UCSD-AML1 (cell line): ENCODE results near the gene TMEM158.

Source experiments
- DNase-seq: peaks from one replicate; lab custom pipeline; 2025; ENCODE audit not compliant: unreplicated experiment; lab: John Stamatoyannopoulos, UW

Gene TMEM158

GRCh38 chr3:45234250-45234649 is 8.2 kb upstream of the TMEM158 start:
- no peak for DNase-seq

GRCh38 chr3:45232521-45232920 is 6.4 kb upstream of the TMEM158 start:
- DNase-seq, result no peak

- DNase-seq, result no peak
These were observed 1.9 kb upstream of the TMEM158 start for GRCh38 chr3:45227946-45228345.

GRCh38 chr3:45227071-45227820 is 1.2 kb upstream of the TMEM158 start:
- DNase-seq, result no peak

- peak; percentile 29 for DNase-seq
These were observed 452 bp downstream of the TMEM158 start for GRCh38 chr3:45225465-45226205.

GRCh38 chr3:45224824-45225464 is 1.1 kb downstream of the TMEM158 start:
- DNase-seq, result peak; percentile 72

- no peak for DNase-seq
These were observed 2.0 kb downstream of the TMEM158 start for GRCh38 chr3:45223889-45224727.

- no peak for DNase-seq
These were observed 6.4 kb downstream of the TMEM158 start for GRCh38 chr3:45219694-45220093.

- no peak for DNase-seq
These were observed 7.3 kb downstream of the TMEM158 start for GRCh38 chr3:45218578-45219390.

DNA sequence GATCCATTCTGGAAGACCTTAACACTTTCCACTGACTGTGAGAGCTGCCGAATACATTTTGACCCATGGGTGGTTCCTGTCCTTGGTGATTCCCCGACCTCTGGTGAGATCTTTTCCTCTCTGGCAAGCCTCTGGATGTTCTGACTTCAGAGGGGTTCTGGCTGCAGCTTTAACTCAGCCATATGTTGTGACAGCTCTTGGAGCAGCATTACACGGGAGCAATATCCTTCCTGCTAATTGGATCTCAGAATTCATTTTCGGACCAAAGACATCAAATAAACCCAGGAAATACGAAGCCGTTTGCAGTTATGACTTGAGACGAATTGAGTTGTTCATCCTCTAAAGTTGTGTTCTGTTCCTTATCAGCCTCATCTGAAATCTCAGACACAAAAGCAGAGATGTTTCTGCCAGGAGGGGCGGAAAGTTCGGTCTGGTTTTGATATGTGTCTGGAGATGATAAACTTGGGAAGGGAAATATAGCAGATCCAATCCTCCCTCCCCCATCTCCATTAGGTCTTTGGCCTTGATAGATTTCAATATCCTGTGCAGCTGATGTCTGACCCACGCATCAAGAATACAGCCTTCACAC is 10.0 kb downstream of the TMEM158 start:
- no peak for DNase-seq

DNA sequence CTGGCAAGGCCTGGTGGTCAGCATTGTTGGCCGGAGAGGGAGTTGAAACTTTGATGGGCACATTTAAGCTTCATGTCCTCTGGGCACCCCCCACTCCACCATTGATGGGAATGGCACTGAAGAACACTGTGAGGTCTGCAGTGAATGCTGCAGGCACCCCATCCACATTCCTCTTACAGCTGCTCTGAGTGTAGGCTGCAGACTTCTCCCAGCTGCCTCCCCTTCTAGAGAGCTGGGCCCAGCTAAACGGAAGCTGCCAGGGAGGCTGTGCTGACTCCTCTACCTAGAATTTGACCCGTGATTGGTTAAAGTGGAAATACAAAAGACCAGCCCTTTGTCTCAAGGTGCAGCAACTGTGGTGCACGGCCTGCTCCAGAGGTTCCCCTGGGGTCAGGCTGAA is 10.6 kb downstream of the TMEM158 start:
- no peak for DNase-seq

- DNase-seq, result peak; percentile 41
These were observed 11.9 kb downstream of the TMEM158 start for GRCh38 chr3:45214061-45214680.

DNA sequence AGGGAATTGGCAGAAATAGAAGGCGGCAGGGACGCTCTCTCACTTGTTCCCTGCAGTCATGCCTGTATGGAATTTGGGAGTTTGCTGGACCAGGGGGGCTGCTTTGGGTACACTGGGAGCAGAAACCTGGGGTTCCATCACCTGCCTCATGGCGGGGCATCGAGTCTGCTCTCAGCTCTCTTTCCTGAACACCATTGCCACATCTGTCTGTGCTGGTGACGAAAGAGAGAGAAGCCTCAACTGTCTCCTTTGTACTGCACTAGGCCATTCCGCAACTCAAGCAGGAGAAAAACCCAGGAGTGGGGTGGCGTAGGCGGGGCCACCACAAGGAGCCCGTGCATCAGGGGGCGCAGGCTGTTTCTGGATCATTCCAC is 14.0 kb downstream of the TMEM158 start:
- no peak for DNase-seq

DNA sequence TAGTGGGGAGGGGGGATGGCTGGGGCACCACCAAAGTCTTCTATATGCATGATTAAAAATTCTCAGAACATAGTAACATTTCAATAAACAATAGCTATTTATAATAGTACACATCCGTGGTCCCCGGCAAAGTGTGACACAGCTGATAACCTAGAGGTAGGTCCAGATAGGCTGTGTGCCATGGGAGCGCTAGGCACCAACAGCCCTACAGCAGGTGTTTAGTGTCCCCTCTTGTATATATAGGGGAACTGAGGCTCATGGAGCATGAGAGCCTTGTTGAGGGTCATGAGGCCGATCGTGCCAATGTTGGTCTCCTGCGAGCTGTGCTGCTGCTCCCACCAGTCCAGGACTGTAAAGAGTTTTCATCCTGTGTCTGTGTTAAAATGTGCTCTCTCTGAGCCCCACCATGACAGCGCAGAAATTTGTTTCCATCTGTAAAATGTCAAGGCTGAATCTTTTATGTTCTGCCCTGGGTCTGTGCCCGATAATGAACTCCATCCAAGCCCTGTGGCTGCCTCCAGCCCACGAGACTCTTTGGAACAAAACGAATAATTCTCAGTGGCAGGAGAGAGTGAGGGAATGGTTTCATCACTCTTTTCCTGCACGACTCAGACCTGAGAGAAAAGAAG is 14.5 kb downstream of the TMEM158 start:
- DNase-seq, result no peak

DNA sequence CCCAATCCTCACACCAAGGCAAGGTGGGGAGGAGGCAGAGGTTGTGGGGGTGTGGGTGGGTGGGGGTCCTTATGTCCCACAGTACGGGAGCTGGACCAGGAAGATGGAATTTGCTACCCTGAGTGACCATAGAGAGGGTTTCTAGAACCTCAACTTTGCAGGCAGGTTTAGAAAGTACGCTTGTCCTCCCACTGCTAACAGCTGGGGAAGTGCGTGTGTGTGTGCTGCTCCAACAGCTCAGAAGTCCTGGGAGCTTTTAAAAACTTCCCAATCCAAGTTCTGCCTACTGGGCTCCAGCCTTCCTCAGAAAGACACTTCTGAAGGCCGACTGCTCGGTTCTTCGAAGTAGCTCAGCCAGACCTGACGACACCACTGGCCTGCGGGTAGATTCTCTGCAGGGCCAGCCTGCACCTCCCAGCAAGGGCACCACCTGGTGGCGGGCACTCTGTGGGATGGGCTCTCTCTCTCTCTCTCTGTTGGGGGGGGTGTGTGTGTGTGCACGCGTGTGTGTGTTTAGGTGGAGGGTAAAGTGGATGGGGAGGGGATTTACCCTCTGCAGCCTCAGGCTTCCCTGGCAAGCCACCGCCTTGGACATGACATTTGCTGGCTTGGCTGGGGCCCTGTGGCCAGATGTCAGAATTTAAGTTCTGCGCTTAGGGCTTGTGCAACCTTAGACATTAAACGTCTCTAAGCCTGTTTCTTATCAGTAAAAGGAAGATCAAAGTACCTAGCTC is 15.6 kb downstream of the TMEM158 start:
- DNase-seq, result peak; percentile 81

GRCh38 chr3:45209526-45209925 is 16.6 kb downstream of the TMEM158 start:
- DNase-seq, result no peak

DNA sequence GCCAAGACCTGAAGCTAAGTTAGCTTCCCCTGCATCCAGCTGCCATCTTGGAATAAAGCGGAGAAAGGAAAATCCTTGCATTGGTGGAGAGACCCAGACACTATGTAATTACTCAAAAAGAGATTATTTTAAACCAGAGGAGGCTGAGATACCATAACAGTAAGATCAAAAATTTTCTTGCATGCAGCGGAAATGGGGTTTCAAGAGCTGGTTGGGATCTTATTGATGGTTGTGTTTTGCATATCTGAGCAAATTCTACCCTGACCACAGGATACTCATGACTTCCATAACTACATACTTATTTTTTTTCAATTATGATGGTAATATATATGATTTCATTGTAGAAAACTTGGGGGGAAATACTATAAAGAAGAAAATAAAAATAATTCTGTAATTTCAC is 17.5 kb downstream of the TMEM158 start:
- no peak for DNase-seq

GRCh38 chr3:45207446-45207845 is 18.6 kb downstream of the TMEM158 start:
- no peak for DNase-seq
